Smooth muscle cell (in vitro differentiated cells): ENCODE measurements around the gene SORT1. TPM values are rescaled to one million over a fixed set of nuclear protein-coding genes. Genes with fewer than 3 reads are reported as not detected.

Source experiments
- DNase-seq: peaks from one replicate; lab custom pipeline; 2025; ENCODE audit not compliant: unreplicated experiment; lab: John Stamatoyannopoulos, UW
- H2AFZ ChIP-seq: fragments of 200-600 bp; sonication (generic); 2 replicates; pipeline ENCODE4 v1.6.0; 2016; ENCODE audit warnings: antibody characterized with exemption, low read depth, mild to moderate bottlenecking
- H3F3A ChIP-seq: fragments of 200-600 bp; sonication (generic); 2 replicates; pipeline ENCODE4 v1.6.0; 2017; ENCODE audit warnings: antibody characterized with exemption, low read depth
- H3K27ac ChIP-seq: fragments of 200-600 bp; sonication (generic); 2 replicates; pipeline ENCODE4 v1.5.1; 2016; ENCODE audit warnings: low read depth, mild to moderate bottlenecking
- H3K27me3 ChIP-seq: fragments of 200-600 bp; sonication (generic); 2 replicates; pipeline ENCODE4 v1.6.1; 2016; ENCODE audit warnings: low read depth, mild to moderate bottlenecking
- H3K36me3 ChIP-seq: fragments of 200-600 bp; sonication (generic); 2 replicates; pipeline ENCODE4 v1.5.1; 2016; ENCODE audit warnings: low read depth
- H3K4me1 ChIP-seq: fragments of 200-600 bp; sonication (generic); 2 replicates; pipeline ENCODE4 v1.5.1; 2016; ENCODE audit warnings: low read depth
- H3K4me2 ChIP-seq: fragments of 200-600 bp; sonication (generic); 2 replicates; pipeline ENCODE4 v1.6.0; 2016; ENCODE audit warnings: mild to moderate bottlenecking
- H3K4me3 ChIP-seq: fragments of 200-600 bp; sonication (generic); 2 replicates; pipeline ENCODE4 v1.5.1; 2016; ENCODE audit warnings: mild to moderate bottlenecking
- H3K79me2 ChIP-seq: fragments of 200-600 bp; sonication (generic); 2 replicates; pipeline ENCODE4 v1.6.0; 2016; ENCODE audit warnings: low read depth, mild to moderate bottlenecking
- H3K9ac ChIP-seq: fragments of 200-600 bp; sonication (generic); 2 replicates; pipeline ENCODE4 v1.6.0; 2016; ENCODE audit warnings: low read depth
- H3K9me3 ChIP-seq: fragments of 200-600 bp; sonication (generic); replicated peaks from 2 replicates; pipeline ENCODE4 v1.5.1; 2016; ENCODE audit warnings: low read depth
- H4K20me1 ChIP-seq: fragments of 200-600 bp; sonication (generic); 2 replicates; pipeline ENCODE4 v1.6.0; 2016; ENCODE audit warnings: low read depth
- WGBS: methylation state at CpG from one replicate; pipeline ENCODE4 v1.1.7; 2016; ENCODE audit warnings: low lambda C conversion rate; 5-methylcytosine and 5-hydroxymethylcytosine counted together
- polyA plus RNA-seq: library from polyadenylated mRNA; unstranded; fragments of >200 nt; fragmentation: Nextera tagmentation; extraction: Ambion mirVana; gene quantifications from 2 replicates; pipeline ENCODE4 v1.2.1, GENCODE V29; 2016
- total RNA-seq: library from RNA; depleted of rRNA; stranded (reverse); fragments of >200 nt; gene quantifications from 2 replicates; pipeline ENCODE4 v1.2.3, GENCODE V29; 2014
- TF ChIP-seq, protein P1 (sequence below): fragments of 200-600 bp; sonication (generic); IDR thresholded peaks from 2 replicates; pipeline ENCODE4 v1.5.1; 2017; ENCODE audit warnings: borderline replicate concordance, mild to moderate bottlenecking, antibody characterized with exemption; ENCODE audit not compliant: insufficient read depth, poor library complexity, severe bottlenecking

SORT1 gene
- total and polyA plus RNA-seq, 2 experiments from 2014 or later = 9.8 to 31.4 TPM

- Histone ChIP-seq H2AFZ (no peak overlapping the region), H3K4me1 (no peaks in the 10 kb centered on the region), H3K4me3 (no peak overlapping the region), H4K20me1 (no peaks in the 10 kb centered on the region), H3K27me3 (no peaks in the 10 kb centered on the region), H3F3A (no peaks in the 10 kb centered on the region), H3K27ac (no peak overlapping the region), H3K9me3 (no peaks in the 10 kb centered on the region), H3K36me3 (peaks cover 12% of the 10 kb centered on the region), H3K79me2 (no peaks in the 10 kb centered on the region), H3K9ac (no peak overlapping the region), H3K4me2 (no peak overlapping the region)
- TF ChIP-seq, protein P1, sequence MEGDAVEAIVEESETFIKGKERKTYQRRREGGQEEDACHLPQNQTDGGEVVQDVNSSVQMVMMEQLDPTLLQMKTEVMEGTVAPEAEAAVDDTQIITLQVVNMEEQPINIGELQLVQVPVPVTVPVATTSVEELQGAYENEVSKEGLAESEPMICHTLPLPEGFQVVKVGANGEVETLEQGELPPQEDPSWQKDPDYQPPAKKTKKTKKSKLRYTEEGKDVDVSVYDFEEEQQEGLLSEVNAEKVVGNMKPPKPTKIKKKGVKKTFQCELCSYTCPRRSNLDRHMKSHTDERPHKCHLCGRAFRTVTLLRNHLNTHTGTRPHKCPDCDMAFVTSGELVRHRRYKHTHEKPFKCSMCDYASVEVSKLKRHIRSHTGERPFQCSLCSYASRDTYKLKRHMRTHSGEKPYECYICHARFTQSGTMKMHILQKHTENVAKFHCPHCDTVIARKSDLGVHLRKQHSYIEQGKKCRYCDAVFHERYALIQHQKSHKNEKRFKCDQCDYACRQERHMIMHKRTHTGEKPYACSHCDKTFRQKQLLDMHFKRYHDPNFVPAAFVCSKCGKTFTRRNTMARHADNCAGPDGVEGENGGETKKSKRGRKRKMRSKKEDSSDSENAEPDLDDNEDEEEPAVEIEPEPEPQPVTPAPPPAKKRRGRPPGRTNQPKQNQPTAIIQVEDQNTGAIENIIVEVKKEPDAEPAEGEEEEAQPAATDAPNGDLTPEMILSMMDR = no peak
- no peak for DNase-seq
- 95% methylated on average over 3 of the region's 3 CpGs for whole genome bisulfite sequencing
These were observed 59.1 kb downstream of the SORT1 start for GRCh38 chr1:109338608-109339007.

DNA sequence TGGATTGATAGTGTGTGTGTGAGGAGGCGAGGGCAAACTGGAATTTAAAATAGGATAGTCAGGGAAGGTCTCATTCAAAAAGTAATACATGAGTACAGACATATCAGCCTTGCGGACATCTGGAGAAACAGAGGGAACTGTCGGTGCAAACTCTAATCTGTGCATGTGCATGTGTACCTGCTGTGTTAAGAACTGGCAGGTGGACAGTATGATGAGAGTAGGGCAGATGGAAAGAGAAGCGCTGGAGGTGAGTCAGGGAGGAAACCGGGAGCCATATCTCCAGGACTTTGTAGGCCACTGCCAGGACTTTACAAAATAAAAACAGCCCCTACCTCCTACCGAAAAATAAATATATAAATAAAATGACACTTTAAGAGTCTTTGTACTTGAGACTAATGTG is 59.6 kb downstream of the SORT1 start:
- TF ChIP-seq, protein P1 = no peak
- Histone ChIP-seq H3K27me3 (no peaks in the 10 kb centered on the region), H3K27ac (no peak overlapping the region), H3K9me3 (no peaks in the 10 kb centered on the region), H3K4me1 (no peaks in the 10 kb centered on the region), H3K9ac (no peak overlapping the region), H3K79me2 (no peaks in the 10 kb centered on the region), H3K36me3 (peaks cover 12% of the 10 kb centered on the region), H3K4me3 (no peak overlapping the region), H4K20me1 (no peaks in the 10 kb centered on the region), H3K4me2 (no peak overlapping the region), H3F3A (no peaks in the 10 kb centered on the region), H2AFZ (no peak overlapping the region)
- 98% methylated on average over 6 of the region's 6 CpGs for WGBS
- DNase-seq = no peak

DNA sequence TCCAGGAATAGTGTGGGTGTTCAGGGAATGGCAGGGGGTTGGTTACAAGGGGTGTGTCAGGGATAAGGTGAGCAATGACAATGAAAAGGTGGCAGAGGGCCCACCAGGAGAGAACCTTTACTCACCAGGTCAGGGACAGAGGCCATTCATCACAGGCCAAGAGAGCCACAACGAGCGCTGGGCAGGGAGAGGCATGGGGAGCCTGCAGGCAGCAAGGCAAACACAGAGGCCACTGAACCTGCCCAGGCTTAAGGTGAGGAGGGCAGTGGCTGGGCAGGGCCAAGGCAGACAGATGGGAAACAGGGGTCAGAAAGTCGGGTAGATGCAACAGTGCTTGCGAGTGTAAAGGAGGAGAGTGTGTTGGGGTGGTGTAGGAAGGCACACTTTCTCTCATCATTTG is 62.6 kb downstream of the SORT1 start:
- no peak overlapping the region for H2AFZ ChIP-seq
- TF ChIP-seq, protein P1 = no peak
- no peak overlapping the region for H3K27ac ChIP-seq
- no peak overlapping the region for H3K4me2 ChIP-seq
- H3K4me1 ChIP-seq = no peaks in the 10 kb centered on the region
- no peaks in the 10 kb centered on the region for H3F3A ChIP-seq
- peaks cover 3% of the 10 kb centered on the region for H3K9me3 ChIP-seq
- 95% methylated on average over 4 of the region's 4 CpGs for WGBS
- no peaks in the 10 kb centered on the region for H4K20me1 ChIP-seq
- no peak for DNase-seq
- H3K4me3 ChIP-seq = no peak overlapping the region
- no peaks in the 10 kb centered on the region for H3K79me2 ChIP-seq
- H3K36me3 ChIP-seq = peaks cover 20% of the 10 kb centered on the region
- H3K27me3 ChIP-seq = no peaks in the 10 kb centered on the region
- H3K9ac ChIP-seq = no peak overlapping the region

DNA sequence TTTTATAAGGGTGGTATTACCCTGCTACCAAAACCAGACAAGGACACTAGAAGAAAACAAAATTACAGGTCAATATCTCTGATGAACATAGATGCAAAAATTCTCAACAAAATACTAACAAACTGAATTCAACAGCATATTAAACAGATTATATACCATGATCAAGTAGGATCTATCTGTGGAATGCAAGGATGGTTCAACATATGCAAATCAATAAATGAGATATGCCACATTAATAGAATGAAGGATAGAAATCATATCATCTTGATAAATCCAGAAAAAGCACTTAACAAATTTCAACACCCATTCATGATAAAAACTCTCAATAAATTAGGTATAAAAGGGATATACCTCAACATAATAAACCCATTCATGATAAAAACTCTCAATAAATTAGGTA is 66.6 kb downstream of the SORT1 start:
- no peak for DNase-seq
- Histone ChIP-seq H3F3A (no peaks in the 10 kb centered on the region), H3K79me2 (no peaks in the 10 kb centered on the region), H3K27me3 (no peaks in the 10 kb centered on the region), H3K36me3 (peaks cover 20% of the 10 kb centered on the region), H3K9ac (no peak overlapping the region), H3K9me3 (peaks cover 3% of the 10 kb centered on the region), H2AFZ (no peak overlapping the region), H4K20me1 (no peaks in the 10 kb centered on the region), H3K4me1 (no peaks in the 10 kb centered on the region), H3K27ac (no peak overlapping the region), H3K4me2 (no peak overlapping the region), H3K4me3 (no peak overlapping the region)
- TF ChIP-seq, protein P1 = no peak
